ENCODE measurements around the gene DDX50. TPM values are rescaled to one million over a fixed set of nuclear protein-coding genes. Genes with fewer than 3 reads are reported as not detected.

Gene DDX50
- polyA plus RNA-seq, 2 of the 4 experiments (the other 2 are of a cell fraction): 35.1 to 64.6 TPM

DNA sequence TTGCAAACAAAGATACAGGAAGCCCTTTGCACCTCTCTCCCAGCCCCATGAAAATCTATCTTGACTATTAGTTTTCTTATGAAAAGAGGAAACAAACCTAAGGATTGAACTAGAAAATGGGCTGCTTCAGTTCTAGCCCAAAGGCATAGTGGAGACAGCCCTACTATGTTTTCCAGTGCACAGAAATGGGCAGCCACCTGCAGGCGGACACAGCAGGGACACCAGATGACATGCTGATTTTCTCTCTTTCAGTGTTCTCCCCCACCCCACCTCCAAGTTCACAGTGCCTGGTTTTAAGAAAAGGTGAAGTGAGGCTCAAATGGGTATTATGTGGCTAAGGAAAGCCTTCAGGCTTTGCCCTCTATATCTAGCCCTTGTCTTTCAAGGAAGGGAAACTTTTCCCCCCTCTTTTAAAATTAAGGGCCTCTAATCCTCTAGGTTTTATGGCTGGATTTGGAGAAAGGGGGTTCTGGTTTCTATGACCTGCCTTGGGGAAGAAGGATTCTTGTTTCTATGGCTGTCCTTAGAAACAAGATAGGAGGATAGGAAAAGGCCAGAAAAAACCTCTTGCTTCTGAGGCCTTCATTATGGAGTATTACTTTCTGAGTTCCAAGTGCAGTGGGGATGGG, 23.5 kb upstream of the DDX50 start:
- 0 out of 6 replicates have a peak, but pooled peaks of 1 of the 2 experiments have one; percentile 24 for ATAC-seq
- Histone ChIP-seq H3K9me3 (no peaks in the 10 kb centered on the region), H3K4me2 (no peak overlapping the region), H3K27ac (no peak overlapping the region), H3K4me3 (no peak overlapping the region), H3K4me1 (0 out of 3 replicates have a peak, but pooled peaks cover 6% of the 10 kb centered on the region)
- ChIA-PET POLR2A (no interaction called here), CTCF (interaction anchor here (2.0 to 2.7 kb wide), 2 partner anchors 13 to 20 kb away, joined by 4 to 10 read pairs; no protein-coding TSS in a partner anchor)
- DNase-seq (ENCODE audit: low read depth in 1 of 2, low spot score in 1 of 2): no peak
- FAIRE-seq: no peak
- TF ChIP-seq, protein P1, sequence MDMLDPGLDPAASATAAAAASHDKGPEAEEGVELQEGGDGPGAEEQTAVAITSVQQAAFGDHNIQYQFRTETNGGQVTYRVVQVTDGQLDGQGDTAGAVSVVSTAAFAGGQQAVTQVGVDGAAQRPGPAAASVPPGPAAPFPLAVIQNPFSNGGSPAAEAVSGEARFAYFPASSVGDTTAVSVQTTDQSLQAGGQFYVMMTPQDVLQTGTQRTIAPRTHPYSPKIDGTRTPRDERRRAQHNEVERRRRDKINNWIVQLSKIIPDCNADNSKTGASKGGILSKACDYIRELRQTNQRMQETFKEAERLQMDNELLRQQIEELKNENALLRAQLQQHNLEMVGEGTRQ (IDR thresholded peaks at IDR 0.05): no peak
- no peak for TF ChIP-seq HDAC2 (IDR thresholded peaks at IDR 0.05)
- TF ChIP-seq ZSCAN20 (CRISPR knock-in tag; IDR thresholded peaks at IDR 0.05): no peak
- no peak for TF ChIP-seq BHLHE40 (IDR thresholded peaks at IDR 0.05; ENCODE audit: low read depth, low read length)
- no peak for TF ChIP-seq HEYL (CRISPR knock-in tag; IDR thresholded peaks at IDR 0.05)
- no peak for TF ChIP-seq EP300 (IDR thresholded peaks at IDR 0.05)
- no peak for TF ChIP-seq MAFK (IDR thresholded peaks at IDR 0.05; ENCODE audit: partially characterized antibody)
- no peak for TF ChIP-seq ESRRA (IDR thresholded peaks at IDR 0.05; ENCODE audit: borderline replicate concordance, low read length)
- TF ChIP-seq HOXA7 (CRISPR knock-in tag; IDR thresholded peaks at IDR 0.05): no peak
- TF ChIP-seq, protein P2, sequence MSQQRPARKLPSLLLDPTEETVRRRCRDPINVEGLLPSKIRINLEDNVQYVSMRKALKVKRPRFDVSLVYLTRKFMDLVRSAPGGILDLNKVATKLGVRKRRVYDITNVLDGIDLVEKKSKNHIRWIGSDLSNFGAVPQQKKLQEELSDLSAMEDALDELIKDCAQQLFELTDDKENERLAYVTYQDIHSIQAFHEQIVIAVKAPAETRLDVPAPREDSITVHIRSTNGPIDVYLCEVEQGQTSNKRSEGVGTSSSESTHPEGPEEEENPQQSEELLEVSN (IDR thresholded peaks at IDR 0.05; ENCODE audit: borderline replicate concordance, low read depth): no peak
- TF ChIP-seq GATA3 (IDR thresholded peaks at IDR 0.05; ENCODE audit: borderline replicate concordance): no peak
- no peak for TF ChIP-seq RARB (CRISPR knock-in tag; IDR thresholded peaks at IDR 0.05)
- no peak for TF ChIP-seq RAD21 (conservative IDR thresholded peaks at IDR 0.05 in 1 of 2, IDR thresholded peaks at IDR 0.05 in 1 of 2)
- no peak for TF ChIP-seq JUNB (IDR thresholded peaks at IDR 0.05)
- no peak for TF ChIP-seq ZNF302 (CRISPR knock-in tag; IDR thresholded peaks at IDR 0.05)
- no peak for TF ChIP-seq CHD2 (IDR thresholded peaks at IDR 0.05; ENCODE audit: low read length, partially characterized antibody)
- no peak for TF ChIP-seq CEBPB (IDR thresholded peaks at IDR 0.05)
- no peak for TF ChIP-seq RNF2 (IDR thresholded peaks at IDR 0.05; ENCODE audit: borderline replicate concordance, low read depth)
- TF ChIP-seq, protein P3, sequence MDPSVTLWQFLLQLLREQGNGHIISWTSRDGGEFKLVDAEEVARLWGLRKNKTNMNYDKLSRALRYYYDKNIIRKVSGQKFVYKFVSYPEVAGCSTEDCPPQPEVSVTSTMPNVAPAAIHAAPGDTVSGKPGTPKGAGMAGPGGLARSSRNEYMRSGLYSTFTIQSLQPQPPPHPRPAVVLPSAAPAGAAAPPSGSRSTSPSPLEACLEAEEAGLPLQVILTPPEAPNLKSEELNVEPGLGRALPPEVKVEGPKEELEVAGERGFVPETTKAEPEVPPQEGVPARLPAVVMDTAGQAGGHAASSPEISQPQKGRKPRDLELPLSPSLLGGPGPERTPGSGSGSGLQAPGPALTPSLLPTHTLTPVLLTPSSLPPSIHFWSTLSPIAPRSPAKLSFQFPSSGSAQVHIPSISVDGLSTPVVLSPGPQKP (IDR thresholded peaks at IDR 0.05; ENCODE audit: low read depth, low read length): no peak
- TF ChIP-seq, protein P4, sequence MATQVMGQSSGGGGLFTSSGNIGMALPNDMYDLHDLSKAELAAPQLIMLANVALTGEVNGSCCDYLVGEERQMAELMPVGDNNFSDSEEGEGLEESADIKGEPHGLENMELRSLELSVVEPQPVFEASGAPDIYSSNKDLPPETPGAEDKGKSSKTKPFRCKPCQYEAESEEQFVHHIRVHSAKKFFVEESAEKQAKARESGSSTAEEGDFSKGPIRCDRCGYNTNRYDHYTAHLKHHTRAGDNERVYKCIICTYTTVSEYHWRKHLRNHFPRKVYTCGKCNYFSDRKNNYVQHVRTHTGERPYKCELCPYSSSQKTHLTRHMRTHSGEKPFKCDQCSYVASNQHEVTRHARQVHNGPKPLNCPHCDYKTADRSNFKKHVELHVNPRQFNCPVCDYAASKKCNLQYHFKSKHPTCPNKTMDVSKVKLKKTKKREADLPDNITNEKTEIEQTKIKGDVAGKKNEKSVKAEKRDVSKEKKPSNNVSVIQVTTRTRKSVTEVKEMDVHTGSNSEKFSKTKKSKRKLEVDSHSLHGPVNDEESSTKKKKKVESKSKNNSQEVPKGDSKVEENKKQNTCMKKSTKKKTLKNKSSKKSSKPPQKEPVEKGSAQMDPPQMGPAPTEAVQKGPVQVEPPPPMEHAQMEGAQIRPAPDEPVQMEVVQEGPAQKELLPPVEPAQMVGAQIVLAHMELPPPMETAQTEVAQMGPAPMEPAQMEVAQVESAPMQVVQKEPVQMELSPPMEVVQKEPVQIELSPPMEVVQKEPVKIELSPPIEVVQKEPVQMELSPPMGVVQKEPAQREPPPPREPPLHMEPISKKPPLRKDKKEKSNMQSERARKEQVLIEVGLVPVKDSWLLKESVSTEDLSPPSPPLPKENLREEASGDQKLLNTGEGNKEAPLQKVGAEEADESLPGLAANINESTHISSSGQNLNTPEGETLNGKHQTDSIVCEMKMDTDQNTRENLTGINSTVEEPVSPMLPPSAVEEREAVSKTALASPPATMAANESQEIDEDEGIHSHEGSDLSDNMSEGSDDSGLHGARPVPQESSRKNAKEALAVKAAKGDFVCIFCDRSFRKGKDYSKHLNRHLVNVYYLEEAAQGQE (IDR thresholded peaks at IDR 0.05): no peak
- WGBS (ENCODE audit: missing lambda C conversion rate): 94% methylated on average over 1 of the region's 1 CpG

DNA sequence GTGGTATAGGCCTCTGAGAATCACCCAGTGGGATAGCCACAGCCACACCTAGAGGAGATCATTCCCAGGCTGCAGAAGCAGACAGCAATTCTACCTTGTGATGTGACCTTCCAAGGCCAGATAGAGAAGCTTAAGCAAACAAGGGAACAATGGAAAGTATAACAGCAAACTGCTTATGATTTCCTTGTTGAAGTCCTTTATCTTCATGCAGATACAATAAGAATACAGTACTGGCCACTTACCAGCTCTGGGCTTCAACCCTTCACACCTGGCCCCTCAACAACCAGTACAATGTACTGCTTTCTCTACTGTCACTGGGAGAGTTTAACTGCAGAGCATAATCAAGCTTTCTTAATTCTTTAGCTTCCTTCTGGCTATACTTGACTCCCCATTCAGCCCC, 22.6 kb upstream of the DDX50 start:
- no peak for ATAC-seq
- POLR2A ChIA-PET: no interaction called here
- CTCF ChIA-PET: interaction anchor here (0.7 to 1.7 kb wide), 5 partner anchors 10 to 127 kb away, joined by 3 to 5 read pairs (median 4); partner anchors contain the start of gene STOX1

More for the DNA sequence above, 22.6 kb upstream of the DDX50 start:
- DNase-seq (ENCODE audit: low read depth in 1 of 2, low spot score in 1 of 2) (no peak), FAIRE-seq (no peak)
- no peak overlapping the region for H3K4me3 ChIP-seq
- H3K27ac ChIP-seq: no peak overlapping the region
- H3K4me1 ChIP-seq: 0 out of 3 replicates have a peak, but pooled peaks cover 6% of the 10 kb centered on the region
- no peak for TF ChIP-seq RNF2 (IDR thresholded peaks at IDR 0.05; ENCODE audit: borderline replicate concordance, low read depth)
- no peak overlapping the region for H3K4me2 ChIP-seq
- no peaks in the 10 kb centered on the region for H3K9me3 ChIP-seq

Data from A549 (cell line).